Transverse colon (tissue), 4 donors: ENCODE measurements around the gene CEP57L1. TPM values are rescaled to one million over a fixed set of nuclear protein-coding genes. Genes with fewer than 3 reads are reported as not detected.

Experiments
- DNase-seq: peaks from one replicate; pipeline ENCODE4 v3.0.0-alpha.2; 2019
- H3K27ac ChIP-seq, 4 donors: fragments of 200-600 bp; sonication (generic); 2 replicates each; pipeline ENCODE4 v1.5.1; 2016 to 2018; ENCODE audit warnings: inconsistent platforms in 4 of 4
- H3K27me3 ChIP-seq: fragments of 200-600 bp; sonication (generic); 2 replicates; pipeline ENCODE4 v1.5.1; 2017; ENCODE audit warnings: inconsistent platforms
- H3K36me3 ChIP-seq, 4 donors: fragments of 200-600 bp; sonication (generic); 2 replicates each; pipeline ENCODE4 v1.5.1; 2017 to 2019; ENCODE audit warnings: inconsistent platforms in 4 of 4
- H3K4me1 ChIP-seq, 4 donors: fragments of 200-600 bp; sonication (generic); 2 replicates each; pipeline ENCODE4 v1.5.1; 2017 to 2020; ENCODE audit warnings: inconsistent platforms in 4 of 4
- H3K4me3 ChIP-seq, 4 donors: fragments of 200-600 bp; sonication (generic); 1 replicate in 1 of 4; 2 replicates in 3 of 4; pipeline versions ENCODE4 v1.5.1 to v1.6.1; 2017 to 2019; ENCODE audit warnings: inconsistent platforms in 4 of 4
- H3K9me3 ChIP-seq, 2 donors: fragments of 200-600 bp; sonication (generic); 2 replicates each; pipeline ENCODE4 v1.5.1; 2017 to 2019; ENCODE audit warnings: inconsistent platforms in 2 of 2
- EP300 ChIP-seq: sonication (generic); formaldehyde crosslinking; IDR thresholded peaks from one replicate; pipeline ENCODE4 v1.6.1; 2017; ENCODE audit warnings: antibody characterized with exemption, low read depth
- POLR2A ChIP-seq: fragments of 450-650 bp; IDR thresholded peaks from one replicate; pipeline ENCODE4 v1.6.1; 2016; ENCODE audit warnings: antibody characterized with exemption, mild to moderate bottlenecking, moderate library complexity
- POLR2AphosphoS5 ChIP-seq, 3 donors: sonication (generic); formaldehyde crosslinking; IDR thresholded peaks; one replicate each; pipeline ENCODE4 v1.6.1; 2016; ENCODE audit warnings: antibody characterized with exemption in 3 of 3
- WGBS, 2 donors: methylation state at CpG; one replicate each; pipeline ENCODE4 v1.1.5; 2018; ENCODE audit warnings: low coverage in 1 of 2; 5-methylcytosine and 5-hydroxymethylcytosine counted together
- in situ Hi-C, 4 donors: fragments of 200-750 bp; cut with MboI; loops; one replicate each; pipeline versions ENCODE4 v1.15.0 to v1.15.1; 2017; ENCODE audit warnings: low sequenced_read_pairs in 3 of 4, low pct_ligation_motif_present in 1 of 4, low pct_unique_long_range_greater_than_20kb in 1 of 4
- intact Hi-C: fragments of 100-400 bp; cut with DNase I; formaldehyde crosslinking; loops from one replicate; pipeline ENCODE4 v1.15.1; 2023; ENCODE audit warnings: low total_unique reads
- total RNA-seq, 4 donors: library from RNA; depleted of rRNA; stranded (reverse); fragments of >200 nt; gene quantifications; one replicate each; pipeline ENCODE4 v1.1.0, GENCODE V29; 2016
- TF ChIP-seq, protein P1 (sequence below), 5 experiments: fragments of 200-600 bp in 3 of 5; fragments of 450-650 bp in 2 of 5; sonication (generic) in 3 of 5; IDR thresholded peaks; 1 replicate in 2 of 5; 2 replicates in 3 of 5; pipeline ENCODE4 v1.5.1; 2016 to 2017; ENCODE audit warnings: antibody characterized with exemption in 5 of 5, inconsistent platforms in 3 of 5, mild to moderate bottlenecking in 2 of 5, moderate library complexity in 1 of 5

Gene CEP57L1
- total RNA-seq, 4 donors from 2014 or later: 1.9 to 29.5 (median 9.5) TPM

DNA sequence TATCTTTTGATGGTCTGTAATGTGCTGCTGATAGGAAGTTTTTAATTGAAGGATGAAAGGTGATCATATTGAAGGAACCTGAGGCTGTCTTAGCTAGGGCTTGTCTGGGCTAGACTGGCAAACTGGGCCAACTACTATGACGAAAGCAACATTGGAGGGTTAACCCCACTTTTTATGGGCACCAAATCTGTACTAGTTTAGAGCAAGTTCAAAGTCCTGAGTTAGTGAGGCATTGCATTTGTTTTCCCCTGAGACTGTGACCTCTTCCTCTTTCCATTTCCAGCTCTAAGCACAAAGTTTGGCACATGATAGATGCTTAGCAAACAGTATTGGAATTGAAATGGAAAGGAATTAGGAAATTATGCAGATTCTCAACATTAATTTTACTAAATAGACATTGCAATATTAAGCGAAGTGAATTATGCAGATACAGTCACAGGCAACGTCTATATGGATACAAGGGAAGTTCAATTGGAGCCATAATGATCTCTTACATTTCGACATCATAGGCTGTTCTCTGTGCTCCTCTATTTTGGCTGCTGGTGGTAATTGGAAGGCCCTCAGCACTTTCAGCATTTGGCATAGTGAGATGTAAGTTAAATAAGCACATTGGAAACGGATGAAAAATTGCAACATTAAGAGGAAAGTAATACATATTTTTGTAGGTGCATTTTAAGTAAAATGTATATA lies 22.2 kb downstream of the CEP57L1 start:
- in situ Hi-C loops: no loop called here
- Histone ChIP-seq H3K27ac (peak overlapping the region in 3 of 4 donors; percentile 23 to 45 (median 35)), H3K4me3 (no peak overlapping the region), H3K9me3 (no peaks in the 10 kb centered on the region), H3K27me3 (no peaks in the 10 kb centered on the region), H3K36me3 (no peaks in the 10 kb centered on the region), H3K4me1 (peaks cover 15 to 53% (median 22%) of the 10 kb centered on the region in 4 donors)
- peak; percentile 25 for DNase-seq
- intact Hi-C loops: no loop called here
- TF ChIP-seq, protein P1, sequence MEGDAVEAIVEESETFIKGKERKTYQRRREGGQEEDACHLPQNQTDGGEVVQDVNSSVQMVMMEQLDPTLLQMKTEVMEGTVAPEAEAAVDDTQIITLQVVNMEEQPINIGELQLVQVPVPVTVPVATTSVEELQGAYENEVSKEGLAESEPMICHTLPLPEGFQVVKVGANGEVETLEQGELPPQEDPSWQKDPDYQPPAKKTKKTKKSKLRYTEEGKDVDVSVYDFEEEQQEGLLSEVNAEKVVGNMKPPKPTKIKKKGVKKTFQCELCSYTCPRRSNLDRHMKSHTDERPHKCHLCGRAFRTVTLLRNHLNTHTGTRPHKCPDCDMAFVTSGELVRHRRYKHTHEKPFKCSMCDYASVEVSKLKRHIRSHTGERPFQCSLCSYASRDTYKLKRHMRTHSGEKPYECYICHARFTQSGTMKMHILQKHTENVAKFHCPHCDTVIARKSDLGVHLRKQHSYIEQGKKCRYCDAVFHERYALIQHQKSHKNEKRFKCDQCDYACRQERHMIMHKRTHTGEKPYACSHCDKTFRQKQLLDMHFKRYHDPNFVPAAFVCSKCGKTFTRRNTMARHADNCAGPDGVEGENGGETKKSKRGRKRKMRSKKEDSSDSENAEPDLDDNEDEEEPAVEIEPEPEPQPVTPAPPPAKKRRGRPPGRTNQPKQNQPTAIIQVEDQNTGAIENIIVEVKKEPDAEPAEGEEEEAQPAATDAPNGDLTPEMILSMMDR (IDR thresholded peaks at IDR 0.05): no peak
- TF ChIP-seq POLR2A: no peak
- TF ChIP-seq POLR2AphosphoS5 (IDR thresholded peaks at IDR 0.05): no peak
- TF ChIP-seq EP300: no peak
- WGBS, 2 donors: 64 to 68% methylated on average over 5 of the region's 5 CpGs

DNA sequence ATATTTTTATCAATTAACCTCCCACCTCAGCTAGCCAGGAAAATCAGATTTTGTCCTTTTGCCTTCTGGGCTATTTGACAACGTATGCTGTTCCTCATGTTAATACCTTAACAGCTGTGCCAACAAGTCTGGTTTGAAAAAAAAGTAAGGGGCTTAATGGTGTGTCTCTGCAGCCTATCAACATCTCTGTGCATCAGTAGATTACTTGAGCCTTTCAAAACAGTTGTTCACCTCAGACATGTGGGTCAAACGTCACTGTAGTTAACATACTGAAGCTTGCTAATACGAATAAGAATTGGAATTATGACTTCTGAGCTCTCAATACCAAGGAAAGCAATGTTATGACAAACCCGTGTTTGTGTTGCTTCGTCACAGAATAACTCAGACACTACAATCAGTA lies 23.0 kb downstream of the CEP57L1 start:
- TF ChIP-seq, protein P1 (IDR thresholded peaks at IDR 0.05): no peak
- TF ChIP-seq EP300: no peak
- no peak for TF ChIP-seq POLR2AphosphoS5 (IDR thresholded peaks at IDR 0.05)
- no peak for TF ChIP-seq POLR2A
- 80 to 83% methylated on average over 5 of the region's 5 CpGs for WGBS, 2 donors

DNA sequence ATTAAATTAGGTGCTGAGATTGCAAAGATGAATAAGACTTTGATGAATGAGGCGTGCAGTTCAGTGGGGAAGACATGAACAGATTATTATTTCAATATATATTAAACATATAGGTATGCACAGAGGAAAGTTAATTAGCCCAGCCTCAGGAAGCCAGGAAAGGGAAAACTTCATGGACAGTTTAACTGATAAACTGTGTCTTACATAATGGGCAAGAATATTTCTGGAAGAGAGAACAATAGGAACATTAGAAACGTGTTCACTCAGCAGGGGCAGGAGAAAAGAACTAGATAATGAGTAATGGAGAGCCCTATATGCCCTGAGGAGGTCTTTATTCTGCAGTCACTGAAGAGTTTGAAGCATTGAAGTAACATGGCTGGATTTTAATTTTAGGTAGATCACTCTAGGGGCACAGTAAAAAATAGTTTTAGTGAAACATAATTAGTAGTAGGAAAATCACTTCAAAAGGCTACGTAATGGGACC lies 23.6 kb downstream of the CEP57L1 start:
- Histone ChIP-seq H3K4me1 (peaks cover 15 to 53% (median 22%) of the 10 kb centered on the region in 4 donors), H3K27ac (no peak overlapping the region), H3K9me3 (no peaks in the 10 kb centered on the region), H3K27me3 (no peaks in the 10 kb centered on the region), H3K36me3 (no peaks in the 10 kb centered on the region), H3K4me3 (no peak overlapping the region)
- in situ Hi-C loops (no loop called here), intact Hi-C loops (no loop called here)
- DNase-seq: no peak
- TF ChIP-seq POLR2A: no peak
- no peak for TF ChIP-seq EP300
- TF ChIP-seq, protein P1 (IDR thresholded peaks at IDR 0.05): no peak
- no peak for TF ChIP-seq POLR2AphosphoS5 (IDR thresholded peaks at IDR 0.05)
- WGBS, 2 donors: 81 to 94% methylated on average over 3 of the region's 3 CpGs

More for the DNA sequence above, 23.0 kb downstream of the CEP57L1 start:
- Histone ChIP-seq H3K27ac (no peak overlapping the region), H3K4me1 (peaks cover 15 to 53% (median 22%) of the 10 kb centered on the region in 4 donors), H3K27me3 (no peaks in the 10 kb centered on the region), H3K9me3 (no peaks in the 10 kb centered on the region), H3K4me3 (no peak overlapping the region), H3K36me3 (no peaks in the 10 kb centered on the region)
- no peak for DNase-seq
- intact Hi-C loops (no loop called here), in situ Hi-C loops (no loop called here)

DNA sequence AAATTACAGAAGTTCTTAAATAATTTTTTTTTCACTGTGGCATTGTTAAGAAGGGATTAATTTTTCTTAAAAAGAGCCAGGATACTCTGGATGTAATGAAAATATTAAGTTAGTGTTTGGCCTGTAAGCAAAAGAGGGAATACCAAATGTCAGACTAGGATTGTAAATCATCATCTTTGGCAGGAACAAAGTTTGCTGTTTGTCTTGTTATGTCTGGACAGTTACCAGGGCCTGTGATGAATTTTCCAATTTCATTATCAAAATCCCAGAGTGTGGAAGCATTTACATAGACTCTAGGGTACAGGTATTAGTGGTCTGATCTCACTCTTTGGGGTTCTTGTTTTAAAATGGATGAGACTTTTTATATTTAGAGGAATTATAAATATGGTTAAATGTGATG lies 26.1 kb downstream of the CEP57L1 start:
- H3K4me3 ChIP-seq: no peak overlapping the region
- H3K27me3 ChIP-seq: no peaks in the 10 kb centered on the region
- intact Hi-C loops: no loop called here
- peaks cover 15 to 50% (median 20%) of the 10 kb centered on the region in 4 donors for H3K4me1 ChIP-seq
- TF ChIP-seq POLR2AphosphoS5 (IDR thresholded peaks at IDR 0.05) (no peak), POLR2A (no peak), EP300 (no peak)
- TF ChIP-seq, protein P1 (IDR thresholded peaks at IDR 0.05): no peak
- H3K9me3 ChIP-seq: no peaks in the 10 kb centered on the region
- H3K36me3 ChIP-seq: no peaks in the 10 kb centered on the region
- peak overlapping the region in 1 of 4 donors; percentile 21 for H3K27ac ChIP-seq
- no peak for DNase-seq
- in situ Hi-C loops: no loop called here
